Stimulated activated CD4-positive, alpha-beta T cell treated with anti-CD3 and anti-CD28 coated beads, Interleukin-12 subunit alpha, Interleukin-12 subunit beta, amount 100 ng/mL, for 24 hours (primary cell): ENCODE results near the gene CALM3.

Experiments used
- DNase-seq, 2 experiments: peaks; one replicate each; pipeline ENCODE4 v3.0.0-alpha.2; 2020; ENCODE audit warnings: low read depth in 2 of 2

CALM3 gene

DNA sequence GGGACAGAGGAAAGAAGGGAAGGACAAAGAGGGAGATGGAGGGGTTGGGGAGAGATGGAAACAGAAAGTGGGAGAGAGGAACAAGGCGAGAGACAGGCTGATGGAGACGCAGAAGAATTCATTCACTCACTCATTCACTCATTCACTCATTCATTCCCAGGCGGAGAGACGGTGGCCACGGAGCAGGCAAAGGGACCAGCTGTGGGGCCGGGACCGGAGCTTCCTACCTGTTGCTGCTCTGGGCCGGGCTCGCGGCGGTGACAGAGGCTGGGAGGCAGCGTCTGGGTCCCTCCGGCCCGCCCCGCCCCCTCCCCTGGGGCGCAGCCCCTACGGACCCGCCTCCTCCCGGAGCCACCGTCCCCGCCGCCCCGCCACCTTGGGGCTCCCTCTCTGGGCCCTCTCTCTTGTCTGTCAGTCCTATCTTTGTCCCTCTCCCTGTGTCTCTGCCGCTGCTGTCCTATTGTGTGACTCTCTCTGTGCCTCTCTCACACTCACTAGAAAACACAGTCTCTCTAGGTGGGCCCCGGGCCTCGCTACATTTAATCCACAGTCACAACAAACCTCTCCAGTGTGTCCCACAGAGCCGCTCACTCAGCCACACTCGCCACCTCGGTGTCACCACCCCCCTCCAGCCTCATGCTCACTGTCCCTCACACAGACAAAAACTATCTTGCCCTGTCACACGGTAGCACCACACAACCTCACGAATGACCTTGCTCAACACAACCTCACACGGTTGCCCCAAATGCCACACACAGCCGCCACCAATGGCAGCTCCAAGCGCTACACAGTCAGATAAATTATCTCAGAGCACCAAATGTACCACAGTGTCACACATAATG lies 35.0 kb downstream of the CALM3 start, which contains the start of gene GNG8:
TSS of gene GNG8 (minus strand) at position 283 of the 842 bp plus-strand sequence. CDS start 1,520 bp downstream, outside the sequence.
- no peak for DNase-seq

DNA sequence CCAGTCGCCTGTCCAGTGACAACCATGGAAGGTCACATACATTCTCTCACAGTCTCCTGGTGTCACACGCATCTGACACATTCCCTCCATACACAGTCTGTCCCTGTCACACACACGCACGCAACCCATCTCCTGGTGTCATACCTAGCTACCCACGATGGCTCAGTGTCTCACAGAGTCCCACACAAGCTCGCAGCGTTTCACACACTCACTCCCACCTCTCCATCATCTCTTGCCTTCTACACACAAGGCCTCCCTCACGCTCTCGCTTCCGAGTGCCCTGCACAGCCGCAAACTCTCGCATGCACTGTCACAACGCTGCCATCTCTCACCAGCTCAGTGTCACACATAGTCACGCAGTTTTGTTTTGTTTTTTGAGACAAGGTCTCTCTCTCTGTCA lies 36.1 kb downstream of the CALM3 start:
- no peak for DNase-seq

DNA sequence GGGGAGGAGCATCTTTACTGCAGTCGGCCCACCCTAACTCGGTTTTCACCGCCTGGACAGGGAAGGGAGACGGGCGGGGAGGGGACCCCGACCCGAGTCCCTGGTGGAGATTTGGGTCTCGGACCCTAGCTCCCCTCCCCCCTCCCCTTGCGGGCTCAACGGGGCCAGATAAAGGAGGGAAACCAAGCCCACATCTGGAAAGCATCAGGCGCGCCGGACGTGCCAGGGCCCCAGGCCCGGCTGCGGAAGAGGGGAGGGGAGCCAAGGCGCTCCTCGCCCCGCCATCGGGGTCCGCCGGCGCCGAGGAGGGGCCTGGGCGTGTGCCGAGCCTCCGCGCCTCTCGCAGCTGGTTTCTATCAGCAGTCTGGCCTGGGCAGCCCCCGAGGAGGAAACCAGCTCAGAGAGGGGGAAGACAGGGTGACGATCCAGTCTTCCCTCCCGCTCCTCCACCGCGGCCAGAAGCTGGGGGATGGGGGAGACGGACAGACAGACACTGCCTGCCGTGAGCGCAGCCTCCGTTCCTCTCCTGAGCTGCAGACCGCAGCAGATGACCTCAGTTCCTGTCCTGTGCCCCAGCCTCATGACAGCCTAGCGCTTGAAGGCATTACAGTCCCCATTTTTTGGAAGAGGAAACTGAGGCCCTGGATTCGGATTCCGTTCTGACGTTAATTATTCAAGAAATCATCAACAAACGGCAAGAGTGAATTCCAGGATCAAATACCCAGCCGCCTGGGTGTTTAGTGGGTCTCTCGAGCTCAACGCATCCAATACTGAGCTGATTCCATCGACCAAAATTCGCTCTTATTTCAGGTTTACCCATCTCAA lies 38.4 kb downstream of the CALM3 start:
- no peak for DNase-seq

DNA sequence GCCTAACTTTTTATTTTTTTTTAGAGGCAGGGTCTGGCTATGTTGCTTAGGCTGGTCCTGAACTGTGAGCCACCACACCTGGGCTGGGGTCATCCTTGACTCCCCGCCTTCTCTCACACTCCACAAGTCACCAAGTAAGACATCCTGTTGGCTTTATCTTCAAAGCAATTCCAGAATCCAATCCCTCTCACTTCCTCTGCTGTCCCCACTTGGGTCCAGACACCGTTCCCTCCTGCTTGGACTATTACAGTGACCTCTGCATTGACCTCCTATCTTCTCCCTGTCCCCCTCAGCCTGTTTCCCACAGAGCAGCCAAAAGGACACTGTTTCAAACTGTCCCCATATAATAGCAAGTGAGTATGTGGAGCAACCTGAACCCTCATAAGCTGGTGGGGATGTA lies 39.5 kb downstream of the CALM3 start:
- DNase-seq: no peak

DNA sequence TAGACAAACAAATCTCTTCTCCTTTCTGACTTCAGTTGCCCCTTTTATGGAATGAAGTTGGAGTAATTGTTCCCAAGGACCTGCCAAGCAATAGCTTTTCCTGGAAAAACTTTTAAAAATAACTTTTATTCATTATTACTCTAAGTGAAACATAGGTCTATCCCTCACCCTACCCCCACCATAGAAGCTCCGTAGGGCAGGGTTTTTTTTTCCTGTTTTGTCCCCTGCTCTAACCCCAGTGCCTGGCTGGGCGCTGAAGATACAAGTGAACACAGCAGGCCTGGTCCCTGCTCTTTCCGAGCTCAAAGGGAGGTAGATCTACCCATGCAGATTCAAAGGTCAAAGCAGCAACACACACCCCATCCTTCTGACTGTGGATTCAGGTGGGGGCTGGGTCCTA lies 43.6 kb downstream of the CALM3 start:
- DNase-seq: no peak

DNA sequence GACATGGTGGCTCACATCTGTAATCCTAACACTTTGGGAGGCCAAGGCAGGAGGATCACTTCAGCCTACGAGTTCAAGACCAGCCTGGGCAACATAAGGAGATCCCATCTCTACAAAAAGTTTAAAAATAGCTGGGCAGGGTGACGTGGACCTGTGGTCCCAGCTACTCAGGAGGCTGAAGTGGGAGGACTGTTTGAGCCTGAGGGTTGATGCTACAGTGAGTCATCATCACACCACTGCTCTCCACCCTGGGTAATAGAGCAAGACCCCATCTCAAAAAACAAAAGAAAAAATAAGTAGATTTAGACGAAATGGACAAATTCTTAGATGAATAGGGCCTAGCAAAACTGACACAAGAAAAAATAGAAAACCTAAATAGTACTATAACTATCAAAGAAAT lies 45.3 kb downstream of the CALM3 start:
- no peak for DNase-seq

DNA sequence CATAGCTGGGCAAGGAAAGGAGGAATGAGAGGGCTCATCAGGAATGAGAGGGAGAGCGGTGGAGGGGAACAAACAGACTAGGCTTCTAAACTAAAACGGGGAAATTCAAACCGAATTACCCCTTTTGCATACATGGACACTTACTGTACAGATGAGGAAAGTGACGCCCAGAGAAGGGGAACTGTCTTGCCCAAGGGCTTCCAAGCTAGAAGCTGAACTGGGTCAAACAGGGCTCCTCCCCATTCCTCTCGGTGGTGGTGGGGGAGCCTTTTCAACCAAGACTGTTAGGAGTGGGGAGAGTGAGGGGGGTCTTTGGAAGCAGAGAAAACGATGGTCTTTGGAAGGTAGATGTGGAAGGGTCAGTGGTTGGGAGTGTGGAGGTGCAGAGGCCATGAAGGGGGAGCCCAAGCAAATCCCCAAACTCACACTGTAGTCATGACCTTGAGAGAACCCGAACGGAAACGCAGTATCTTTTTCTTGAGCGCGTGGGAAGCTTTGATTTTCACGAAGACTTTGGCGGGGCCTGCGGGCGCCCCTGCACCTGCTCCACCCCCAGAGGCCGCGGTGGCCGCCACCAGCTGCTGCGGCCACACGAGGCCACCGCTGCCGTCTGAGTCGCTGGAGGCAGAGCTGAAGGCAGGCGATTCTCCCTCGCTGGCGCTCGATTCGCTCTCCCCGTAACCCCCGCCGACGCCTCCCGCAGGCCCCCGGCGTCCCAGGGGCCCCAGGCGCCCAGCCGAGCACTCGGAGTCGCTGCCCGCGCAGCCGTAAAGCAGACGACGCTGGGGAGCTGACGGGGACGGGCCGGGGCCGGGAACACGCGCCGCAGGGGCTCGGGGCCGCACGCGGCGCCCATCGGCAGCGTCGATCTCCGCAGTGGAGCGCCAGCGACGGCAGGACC lies 47.2 kb downstream of the CALM3 start:
- DNase-seq: no peak

DNA sequence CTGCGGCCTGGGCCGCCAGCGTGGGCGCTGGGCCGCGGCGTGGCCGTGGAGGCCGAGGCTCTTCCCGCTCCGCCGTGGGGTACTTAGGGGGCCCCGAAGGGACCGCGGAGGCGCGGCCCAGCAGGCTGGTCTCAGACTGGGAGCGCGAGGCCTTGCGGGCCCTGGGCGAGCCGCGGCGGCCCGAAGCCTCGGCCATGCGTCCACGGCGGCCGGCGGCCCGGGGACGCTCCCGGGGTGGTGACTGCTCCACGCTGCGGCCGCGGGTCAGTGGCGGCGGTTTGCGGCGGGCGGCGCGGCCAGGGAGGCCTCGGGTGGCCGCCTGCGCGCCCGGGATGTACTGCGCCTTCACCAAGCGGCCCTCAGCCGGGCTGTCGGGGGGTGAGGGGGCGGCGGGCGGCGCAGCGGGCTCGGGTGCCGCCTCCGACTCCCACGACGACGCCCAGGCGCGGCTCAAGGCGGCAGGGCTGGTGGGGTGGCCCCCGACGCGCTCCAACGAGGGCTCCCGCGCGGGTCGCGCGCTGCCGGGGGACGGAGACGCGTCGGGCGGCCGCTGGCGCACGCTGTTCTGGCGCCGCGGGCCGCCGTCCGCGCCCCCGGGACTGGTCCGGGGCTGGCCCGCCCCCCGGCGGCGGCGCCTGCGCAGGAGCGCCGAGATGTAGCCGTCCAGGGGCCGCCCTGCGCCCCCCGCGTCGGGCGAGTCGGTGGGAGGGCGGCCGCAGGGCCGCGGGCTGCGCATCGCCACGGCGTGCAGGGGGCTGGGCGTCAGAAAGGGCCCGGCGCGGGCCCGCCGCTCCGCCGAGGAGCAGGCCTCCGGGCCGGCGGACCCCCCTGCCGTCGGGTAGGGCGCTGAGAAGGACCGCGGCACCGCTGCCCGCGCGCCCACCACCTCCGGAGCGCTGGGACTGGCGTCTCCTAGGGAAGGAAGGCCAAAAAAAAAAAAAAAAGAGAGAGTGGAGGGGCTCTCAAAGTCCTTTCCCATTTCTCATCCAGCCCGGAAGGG lies 48.1 kb downstream of the CALM3 start:
- DNase-seq: no peak

DNA sequence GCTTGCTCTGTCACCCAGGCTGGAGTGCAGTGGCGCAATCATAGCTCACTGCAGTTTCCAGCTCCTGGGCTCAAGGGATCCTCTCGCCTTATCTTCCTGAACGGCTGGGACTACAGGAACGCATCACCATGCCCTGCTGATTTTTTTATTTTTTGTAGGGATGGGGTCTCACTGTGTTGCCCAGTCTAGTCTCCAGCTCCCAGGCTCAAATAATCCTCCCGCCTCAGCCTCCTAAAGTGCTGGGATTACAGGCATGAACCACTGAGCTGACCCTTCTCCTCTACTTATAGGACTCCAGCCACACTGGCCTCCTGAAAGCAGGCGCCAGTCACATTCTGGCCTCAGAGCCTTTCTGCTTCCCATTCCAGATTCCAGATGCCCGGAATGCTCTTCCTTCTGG lies 49.3 kb downstream of the CALM3 start:
- no peak for DNase-seq

DNA sequence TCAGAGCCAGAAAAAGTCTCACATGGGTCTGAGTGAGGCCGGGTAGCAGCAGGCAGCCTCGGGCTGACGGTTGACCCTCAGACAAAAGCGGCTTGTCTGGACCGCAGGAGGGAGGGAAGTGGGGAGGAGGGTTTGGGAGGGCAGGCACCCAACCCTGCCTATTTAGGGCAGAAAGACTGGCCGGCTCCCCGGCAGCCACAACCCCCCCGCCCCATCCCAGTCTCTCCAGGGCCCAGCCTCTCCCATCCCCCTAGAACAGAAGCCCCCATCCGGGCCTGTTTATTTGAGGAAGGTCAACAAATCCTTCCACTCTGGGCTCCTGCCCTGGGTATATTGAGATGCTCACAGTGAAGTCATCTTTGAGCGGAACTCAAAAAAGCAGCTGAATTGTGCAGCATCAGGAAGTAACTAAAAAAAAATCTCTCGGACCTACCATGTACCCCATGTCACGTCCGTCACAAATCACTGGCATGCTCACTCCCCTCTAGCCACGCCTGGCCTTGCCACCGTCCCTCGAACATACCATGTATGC lies 53.6 kb downstream of the CALM3 start:
- DNase-seq: no peak

DNA sequence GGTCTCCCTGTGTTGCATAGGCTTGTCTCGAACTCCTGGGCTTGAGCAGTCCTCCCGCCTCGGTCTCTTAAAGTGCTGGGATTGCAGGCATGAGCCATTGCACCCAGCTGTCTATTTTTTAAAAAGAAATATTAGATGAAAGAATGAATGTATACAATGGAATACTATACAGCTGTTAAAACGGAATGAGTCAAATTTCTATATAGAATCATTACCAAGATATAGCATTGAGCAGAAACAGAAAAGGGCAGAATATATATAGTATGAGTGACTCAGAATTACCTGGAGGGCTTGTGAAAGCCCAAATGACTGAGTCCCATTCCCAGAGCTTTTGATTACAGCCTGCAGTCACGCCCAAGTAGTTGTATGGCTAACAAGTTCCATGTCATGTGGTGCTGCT lies 55.4 kb downstream of the CALM3 start:
- no peak for DNase-seq

DNA sequence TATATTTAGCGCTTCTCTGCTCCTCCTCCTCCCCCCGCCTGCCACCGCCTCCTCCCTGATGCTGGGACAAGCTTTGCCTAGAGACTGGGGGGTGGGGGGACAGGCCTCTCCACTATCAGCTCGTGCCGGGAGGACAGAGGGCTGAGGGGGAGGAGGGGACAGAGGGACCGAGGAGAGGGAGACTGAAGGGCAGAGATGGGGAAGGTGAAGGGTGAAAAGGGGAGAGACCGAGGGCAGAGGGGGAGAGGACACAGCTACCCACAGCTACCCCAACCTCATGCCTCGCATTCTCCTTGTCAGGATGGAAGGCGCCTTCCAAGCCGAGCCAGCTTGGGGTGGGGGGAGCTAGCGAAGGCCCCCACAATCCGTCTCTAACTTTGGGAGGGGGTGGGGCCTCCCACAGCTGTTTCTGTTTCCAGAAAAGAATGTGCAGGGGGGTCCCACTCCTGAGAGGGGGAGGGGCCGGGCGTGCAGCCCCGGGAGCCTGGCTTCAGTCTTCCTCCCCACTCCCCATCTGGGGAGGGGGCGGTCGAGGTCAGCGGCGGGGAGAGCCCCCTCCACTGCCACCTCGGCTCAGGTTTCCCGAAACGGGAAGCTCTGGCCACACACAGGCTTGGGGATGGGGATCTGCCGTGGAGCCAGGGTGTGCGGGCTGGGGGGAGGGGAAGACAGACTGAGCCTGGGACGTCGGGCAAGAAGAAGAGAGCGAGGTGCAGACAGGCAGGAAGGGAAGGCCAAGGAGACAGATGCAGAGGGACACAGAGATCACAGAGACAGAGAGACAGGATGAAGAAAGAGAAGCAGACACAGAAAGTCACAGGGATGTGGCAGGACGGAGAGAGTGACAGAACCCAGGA lies 58.2 kb downstream of the CALM3 start:
- no peak for DNase-seq

DNA sequence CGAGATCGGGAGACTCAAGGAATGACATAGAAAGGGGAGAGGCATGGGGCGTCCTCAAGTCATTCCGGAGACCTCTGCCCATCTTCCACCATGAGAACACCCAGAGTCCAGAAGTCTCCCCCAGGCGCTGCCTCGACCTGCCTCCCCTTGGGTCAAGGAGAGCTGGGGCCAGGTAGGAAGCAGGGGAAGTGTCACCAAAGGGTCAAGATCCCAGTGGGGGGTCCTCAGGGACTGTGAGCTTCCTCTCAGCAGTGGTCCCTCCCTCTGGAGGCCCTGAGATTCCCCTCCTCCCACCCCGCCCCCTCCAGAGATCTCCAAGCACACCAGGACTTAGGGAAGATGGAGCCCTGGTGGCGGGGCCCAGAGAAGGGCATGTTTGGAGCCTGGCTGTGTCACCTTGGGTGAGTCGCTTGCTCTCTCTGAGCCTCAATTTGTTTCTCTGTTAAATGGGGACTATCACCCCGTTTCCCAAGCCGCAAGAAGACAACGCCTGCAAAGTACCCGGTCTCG lies 58.9 kb downstream of the CALM3 start:
- no peak for DNase-seq
